ENCODE measurements around the gene PGAM2.

The PGAM2 gene

GRCh38 chr7:44066494-44067063 lies 1.2 kb upstream of the PGAM2 start:
- DNase-seq (ENCODE audit: low spot score): peak; percentile 45
- no peak overlapping the region for H3K27ac ChIP-seq (ENCODE audit: poor library complexity, severe bottlenecking)

GRCh38 chr7:44066111-44066460 lies 719 bp upstream of the PGAM2 start:
- Histone ChIP-seq H3K9me3 (ENCODE audit: severe bottlenecking) (no peaks in the 10 kb centered on the region), H3K36me3 (ENCODE audit: low read depth) (no peaks in the 10 kb centered on the region), H3K27me3 (ENCODE audit: insufficient read depth, poor library complexity, severe bottlenecking) (no peaks in the 10 kb centered on the region), H3K4me3 (ENCODE audit: severe bottlenecking) (no peak overlapping the region), H3K4me1 (ENCODE audit: insufficient read depth, poor library complexity, severe bottlenecking) (peaks cover 10% of the 10 kb centered on the region), H3K27ac (ENCODE audit: poor library complexity, severe bottlenecking) (no peak overlapping the region)
- peak; percentile 42 for DNase-seq (ENCODE audit: low spot score)
- ATAC-seq (ENCODE audit: low read depth): no peak; the same call in 2 of the 3 replicates
- no peak for TF ChIP-seq CTCF (IDR thresholded peaks at IDR 0.05; ENCODE audit: poor library complexity, severe bottlenecking)

More at GRCh38 chr7:44066494-44067063, 1.2 kb upstream of the PGAM2 start:
- Histone ChIP-seq H3K27me3 (ENCODE audit: insufficient read depth, poor library complexity, severe bottlenecking) (no peaks in the 10 kb centered on the region), H3K4me3 (ENCODE audit: severe bottlenecking) (no peak overlapping the region), H3K4me1 (ENCODE audit: insufficient read depth, poor library complexity, severe bottlenecking) (peaks cover 15% of the 10 kb centered on the region), H3K9me3 (ENCODE audit: severe bottlenecking) (no peaks in the 10 kb centered on the region), H3K36me3 (ENCODE audit: low read depth) (no peaks in the 10 kb centered on the region)
- peak; percentile 0; the same call in 1 of the 3 replicates for ATAC-seq (ENCODE audit: low read depth)
- TF ChIP-seq CTCF (IDR thresholded peaks at IDR 0.05; ENCODE audit: poor library complexity, severe bottlenecking): no peak

GRCh38 chr7:44064791-44065430 lies 456 bp downstream of the PGAM2 start:
- H3K36me3 ChIP-seq (ENCODE audit: low read depth): peaks cover 4% of the 10 kb centered on the region
- no peaks in the 10 kb centered on the region for H3K4me1 ChIP-seq (ENCODE audit: insufficient read depth, poor library complexity, severe bottlenecking)
- H3K4me3 ChIP-seq (ENCODE audit: severe bottlenecking): no peak overlapping the region
- H3K27me3 ChIP-seq (ENCODE audit: insufficient read depth, poor library complexity, severe bottlenecking): no peaks in the 10 kb centered on the region
- ATAC-seq (ENCODE audit: low read depth) (peak; percentile 12), DNase-seq (ENCODE audit: low spot score) (peak; percentile 58)
- no peak for TF ChIP-seq CTCF (IDR thresholded peaks at IDR 0.05; ENCODE audit: poor library complexity, severe bottlenecking)
- no peaks in the 10 kb centered on the region for H3K9me3 ChIP-seq (ENCODE audit: severe bottlenecking)
- H3K27ac ChIP-seq (ENCODE audit: poor library complexity, severe bottlenecking): no peak overlapping the region

GRCh38 chr7:44063894-44064651 lies 1.3 kb downstream of the PGAM2 start:
- H3K36me3 ChIP-seq (ENCODE audit: low read depth): peaks cover 11% of the 10 kb centered on the region
- no peaks in the 10 kb centered on the region for H3K27me3 ChIP-seq (ENCODE audit: insufficient read depth, poor library complexity, severe bottlenecking)
- DNase-seq (ENCODE audit: low spot score) (peak; percentile 49), ATAC-seq (ENCODE audit: low read depth) (no peak)
- no peak overlapping the region for H3K4me3 ChIP-seq (ENCODE audit: severe bottlenecking)
- H3K9me3 ChIP-seq (ENCODE audit: severe bottlenecking): no peaks in the 10 kb centered on the region
- no peaks in the 10 kb centered on the region for H3K4me1 ChIP-seq (ENCODE audit: insufficient read depth, poor library complexity, severe bottlenecking)
- no peak for TF ChIP-seq CTCF (IDR thresholded peaks at IDR 0.05; ENCODE audit: poor library complexity, severe bottlenecking)
- no peak overlapping the region for H3K27ac ChIP-seq (ENCODE audit: poor library complexity, severe bottlenecking)

Data from RWPE2 (cell line).